Fibroblast of mammary gland (primary cell): ENCODE data around the gene CMTM2.
A peak's percentile ranks its signal among the peaks of the same experiment; 100 is the strongest.

Experiments used
- DNase-seq: peaks from one replicate; pipeline ENCODE4 v3.0.0-alpha.2; 2010; ENCODE audit warnings: low read depth
- H3K4me3 ChIP-seq: 2 replicates; pipeline ENCODE4 v1.5.1; 2011; ENCODE audit warnings: low read depth, mild to moderate bottlenecking, low read length, moderate library complexity; ENCODE audit not compliant: control insufficient read depth
- CTCF ChIP-seq: conservative IDR thresholded peaks from 2 replicates; pipeline ENCODE4 v1.5.1; 2011; ENCODE audit warnings: low read depth, low read length, inconsistent platforms; ENCODE audit not compliant: control insufficient read depth, insufficient read depth

The CMTM2 gene

GRCh38 chr16:66547101-66547989 is 31.9 kb upstream of the CMTM2 start:
- no peak for TF ChIP-seq CTCF
- DNase-seq, result no peak
- no peak overlapping the region for H3K4me3 ChIP-seq

GRCh38 chr16:66548068-66548467 is 31.2 kb upstream of the CMTM2 start:
- H3K4me3 ChIP-seq, result no peak overlapping the region
- TF ChIP-seq CTCF, result no peak
- DNase-seq, result no peak

GRCh38 chr16:66548868-66549267 is 30.4 kb upstream of the CMTM2 start:
- no peak for TF ChIP-seq CTCF
- H3K4me3 ChIP-seq, result peak overlapping the region; percentile 71
- no peak for DNase-seq

- DNase-seq, result peak; percentile 68
- peak within 1 kb of the TSS; percentile 71 for H3K4me3 ChIP-seq
- TF ChIP-seq CTCF, result no peak
Observed at GRCh38 chr16:66549284-66550131, 29.8 kb upstream of the CMTM2 start, which contains the start of gene TK2. Gene TK2 (minus strand): TSS chr16:66550122. CDS start chr16:66550061, 61 bp downstream.

GRCh38 chr16:66551348-66551759 is 27.9 kb upstream of the CMTM2 start:
- H3K4me3 ChIP-seq, result no peak overlapping the region
- DNase-seq, result peak; percentile 41
- TF ChIP-seq CTCF, result peak; percentile 20

GRCh38 chr16:66551788-66552285 is 27.4 kb upstream of the CMTM2 start:
- TF ChIP-seq CTCF, result no peak
- peak overlapping the region; percentile 80 for H3K4me3 ChIP-seq
- DNase-seq, result no peak
